Suppressor macrophage (primary cell): ENCODE data around the gene GPATCH11.
A peak's percentile ranks its signal among the peaks of the same experiment; 100 is the strongest.

Source experiments
- DNase-seq, 4 experiments: peaks; one replicate each; pipeline ENCODE4 v3.0.0-alpha.2; 2020 to 2022
- total RNA-seq, 17 experiments: gene quantifications; one replicate each; lab custom pipeline; 2026; ENCODE audit warnings: mixed read lengths in 6 of 17, inconsistent platforms in 3 of 17; lab: John Stamatoyannopoulos, UW

GPATCH11 gene
- 3.6 to 36.4 (median 23.5) reads per million in 17 experiments for total RNA-seq

DNA sequence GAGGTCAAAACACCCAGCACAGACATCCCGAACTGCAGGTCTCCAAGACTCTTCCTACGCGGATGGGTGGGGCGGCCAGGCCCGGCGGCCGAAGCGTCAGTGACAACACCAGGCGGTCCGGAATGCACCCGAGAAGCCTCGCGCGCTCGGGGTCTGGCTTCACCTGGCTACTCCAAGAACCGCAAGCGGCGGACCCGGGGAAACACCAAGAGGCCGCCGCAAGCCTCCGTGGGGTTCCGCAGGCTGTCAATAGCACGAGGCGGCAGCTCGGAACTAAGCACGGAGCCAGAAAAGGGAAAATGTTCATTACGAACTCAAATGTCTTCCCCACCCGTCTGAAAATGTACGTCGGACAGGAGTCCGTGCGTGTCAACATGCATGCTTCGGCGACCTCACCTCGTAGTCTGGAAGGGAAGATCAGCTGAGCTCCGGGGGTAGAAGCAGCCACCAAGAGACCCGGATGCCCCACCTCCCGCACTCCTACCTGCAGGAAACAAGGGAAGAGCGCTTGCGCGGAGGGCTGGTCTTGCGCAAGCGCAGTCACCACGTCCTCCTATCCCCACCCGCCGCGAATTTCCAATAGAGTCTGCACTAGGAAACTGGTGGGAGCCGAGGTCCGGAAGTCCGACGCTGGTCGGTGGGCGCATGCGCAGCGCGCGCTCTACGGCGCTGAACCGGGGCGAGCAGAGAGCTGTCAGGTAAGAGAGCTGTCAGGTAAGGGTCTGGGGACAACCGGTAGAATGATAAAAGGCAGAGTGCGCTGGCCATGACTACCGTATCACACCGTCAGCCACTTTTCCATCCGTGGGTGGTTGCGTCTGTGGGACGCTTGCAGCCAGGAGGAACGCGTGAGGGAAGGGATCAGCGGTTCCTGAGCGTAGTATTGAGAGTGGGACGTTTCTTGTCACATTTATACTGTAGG lies at the start of gene GPATCH11, which contains the start of gene HEATR5B:
GPATCH11 (plus strand) TSS at position 646 of the 922 bp plus-strand sequence. CDS start 3,864 bp downstream, outside the sequence.
HEATR5B (minus strand) TSS at position 500 of the 922 bp plus-strand sequence. CDS start 958 bp downstream, outside the sequence.
- peak; percentile 96 to 98 (median 98) for DNase-seq

GRCh38 chr2:37037771-37038170 lies 46.5 kb upstream of the GPATCH11 start:
- DNase-seq, result peak in 1 of 4 experiments; percentile 7

- DNase-seq, result no peak
These were observed 44.7 kb upstream of the GPATCH11 start for GRCh38 chr2:37039580-37039979.

DNA sequence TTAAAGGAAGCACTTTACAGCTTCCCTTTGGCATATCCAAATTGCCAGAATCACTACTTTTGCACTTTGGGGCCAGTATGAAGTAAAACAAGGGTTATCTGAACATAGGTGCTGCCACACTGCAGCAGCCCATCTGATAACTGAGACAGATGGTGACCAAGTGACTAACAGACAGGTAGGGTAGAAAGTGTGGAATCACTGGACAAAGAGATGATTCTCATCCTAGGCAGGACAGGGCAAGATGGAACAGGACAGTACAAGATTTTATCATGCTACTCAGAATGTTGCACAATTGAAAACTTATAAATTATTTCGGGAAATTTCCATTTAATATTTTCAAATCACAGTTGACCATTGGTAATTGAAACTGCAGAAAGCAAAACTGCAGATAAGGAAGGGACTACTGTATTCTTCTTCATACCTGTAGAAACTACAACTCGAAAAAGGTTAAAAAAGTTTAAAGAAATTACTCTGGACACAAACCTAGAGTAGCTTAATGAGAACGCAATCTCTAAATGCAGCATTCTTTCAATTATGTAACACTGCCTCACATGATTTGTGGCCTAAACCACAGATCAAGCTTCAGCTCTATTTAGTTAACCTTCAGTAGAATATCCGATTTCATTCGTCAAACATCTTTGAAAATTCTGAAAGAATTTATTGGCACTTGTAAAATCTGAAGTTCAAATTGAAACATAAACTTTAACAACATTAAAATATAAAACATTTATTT lies 31.6 kb upstream of the GPATCH11 start:
- DNase-seq, result peak in 1 of 4 experiments; percentile 12

- DNase-seq, result no peak
These were observed 24.5 kb upstream of the GPATCH11 start for GRCh38 chr2:37059841-37060240.

DNA sequence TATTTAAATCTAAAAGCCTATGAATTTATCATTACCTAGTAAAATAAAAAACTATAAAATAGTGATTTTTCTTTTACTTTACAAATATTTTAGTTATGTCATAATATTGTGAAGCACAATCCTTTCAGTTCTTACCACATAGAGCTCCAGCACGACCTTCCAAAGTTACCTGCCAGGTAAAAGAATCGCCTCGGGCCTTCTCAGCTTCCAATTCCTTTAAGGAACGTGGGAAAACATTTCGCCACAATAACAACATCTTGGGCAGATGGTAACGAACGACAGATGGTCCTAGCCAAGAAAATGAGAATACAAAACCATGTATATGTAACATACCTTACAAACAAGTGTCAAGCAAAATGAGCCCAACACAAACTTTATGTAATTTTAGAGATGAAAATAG lies 23.9 kb upstream of the GPATCH11 start:
- DNase-seq, result no peak

DNA sequence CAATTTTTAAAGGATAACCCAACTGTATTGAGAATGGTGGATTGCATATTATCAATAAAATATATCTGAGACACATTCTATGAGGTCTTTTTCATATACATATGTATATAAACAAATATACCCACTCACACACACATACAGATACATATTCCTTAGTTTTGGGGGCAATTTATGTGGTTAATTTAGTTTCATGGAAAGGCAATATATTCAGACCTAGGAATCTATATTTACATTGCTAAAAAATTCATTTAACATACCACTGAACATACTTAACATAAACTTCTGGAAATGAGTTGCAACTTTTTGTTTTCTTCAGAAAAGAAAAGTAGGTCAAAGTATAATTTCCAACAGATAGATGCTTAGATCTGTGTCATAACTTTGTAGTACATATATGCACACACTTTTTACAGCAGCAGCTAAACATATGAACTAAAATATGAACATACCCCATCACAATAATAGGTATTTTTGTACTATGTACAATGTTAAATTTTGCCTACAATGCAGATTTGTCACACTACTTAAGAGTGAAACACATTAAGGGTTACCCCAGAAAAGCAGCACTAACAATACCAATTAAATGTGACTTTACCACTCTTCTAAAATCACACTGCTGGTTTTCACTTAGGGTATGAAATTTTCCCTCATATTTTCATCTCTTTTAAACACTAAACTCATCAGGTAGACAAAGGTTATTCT lies 23.2 kb upstream of the GPATCH11 start:
- no peak for DNase-seq

- DNase-seq, result no peak
These were observed 22.5 kb upstream of the GPATCH11 start for GRCh38 chr2:37061776-37062175.

GRCh38 chr2:37068686-37069085 lies 15.6 kb upstream of the GPATCH11 start:
- DNase-seq, result no peak

DNA sequence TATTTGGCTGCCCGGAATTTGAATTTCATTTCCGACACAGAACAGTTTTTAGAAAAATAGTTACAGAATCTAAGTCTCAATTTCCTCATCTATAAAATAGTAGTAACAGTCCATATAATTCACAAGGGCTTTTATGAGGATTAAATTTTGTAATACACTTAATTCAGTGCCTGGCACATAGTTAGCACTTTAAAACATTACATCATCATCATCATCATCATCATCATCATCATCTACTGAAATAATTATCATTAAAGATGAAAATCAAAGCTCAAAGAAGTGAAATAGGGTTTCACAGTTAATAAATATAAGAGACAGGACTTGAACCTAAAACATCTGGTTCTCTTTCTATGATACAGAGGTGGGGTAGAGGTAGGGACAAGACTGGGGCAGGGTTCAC lies 13.4 kb upstream of the GPATCH11 start:
- DNase-seq, result no peak

- peak in 3 of 4 experiments; percentile 5 to 79 (median 49) for DNase-seq
These were observed 4.1 kb upstream of the GPATCH11 start for GRCh38 chr2:37080266-37080665.

GRCh38 chr2:37080689-37081088 lies 3.6 kb upstream of the GPATCH11 start:
- peak in 3 of 4 experiments; percentile 30 to 41 (median 33) for DNase-seq

DNA sequence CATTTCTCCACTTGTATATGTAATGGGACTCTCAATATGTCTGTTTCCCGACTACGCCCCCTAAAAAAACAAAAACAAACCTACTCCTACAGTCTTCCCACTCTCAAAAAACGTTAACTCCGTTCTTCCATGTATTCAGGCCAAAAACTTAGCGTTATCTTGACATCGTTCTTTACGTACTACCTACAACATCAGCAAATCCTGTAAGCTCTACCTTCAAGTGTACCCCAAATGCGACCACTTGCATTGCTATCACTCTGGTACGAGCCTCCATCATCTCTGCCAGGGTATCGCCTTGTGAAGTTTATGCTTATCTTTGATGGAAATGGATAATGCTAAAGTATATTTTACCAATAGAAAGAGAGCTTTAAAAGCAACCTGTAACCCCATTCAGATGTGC lies 479 bp downstream of the GPATCH11 start:
- no peak for DNase-seq

- DNase-seq, result peak; percentile 4 to 57 (median 24)
These were observed 1.4 kb downstream of the GPATCH11 start for GRCh38 chr2:37085731-37086147.

DNA sequence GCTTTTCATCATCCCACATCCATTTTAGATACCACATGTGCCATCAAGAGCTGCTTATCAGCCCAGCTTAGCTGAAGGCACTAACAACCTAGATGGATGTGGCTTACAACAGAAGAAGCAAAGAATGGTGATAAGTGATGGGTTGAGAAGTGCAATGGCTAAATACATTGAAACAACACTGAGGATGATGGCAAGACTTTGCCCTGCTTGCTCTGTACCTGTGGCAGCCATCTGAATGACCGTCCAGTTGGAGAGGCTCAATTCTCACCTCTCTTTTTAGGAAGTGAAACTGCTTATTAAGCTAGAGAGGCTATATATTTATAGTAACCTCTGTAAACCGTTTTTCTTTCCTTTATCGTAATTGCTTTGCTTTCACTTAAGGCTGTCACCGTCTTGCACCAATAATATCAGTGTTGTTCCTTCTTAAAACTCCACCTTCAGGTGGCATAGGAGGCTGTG lies 5.7 kb downstream of the GPATCH11 start:
- peak in 2 of 4 experiments; percentile 25 to 27 for DNase-seq

GRCh38 chr2:37091873-37092272 lies 7.6 kb downstream of the GPATCH11 start:
- DNase-seq, result no peak

DNA sequence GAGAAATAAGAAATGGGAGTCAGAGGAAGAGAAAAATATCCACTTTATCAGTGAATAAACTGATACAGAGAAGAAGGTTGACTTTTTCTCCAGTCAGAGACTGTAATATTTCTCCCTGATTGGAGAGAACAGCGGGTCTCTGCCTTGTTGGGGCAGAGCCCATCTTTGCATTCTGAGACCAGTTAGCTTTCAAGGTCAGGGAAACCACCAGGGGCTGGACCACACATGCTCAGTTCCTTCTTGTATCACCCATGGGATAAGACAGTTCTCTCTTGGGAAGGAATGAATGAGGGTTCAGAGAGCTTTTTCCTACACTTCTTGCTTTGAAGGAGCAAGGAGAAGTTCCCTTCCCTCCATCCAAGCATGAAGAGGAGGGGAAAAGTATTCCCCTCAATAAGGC lies 12.2 kb downstream of the GPATCH11 start:
- DNase-seq, result no peak

GRCh38 chr2:37098416-37099118 lies 14.2 kb downstream of the GPATCH11 start:
- no peak for DNase-seq

DNA sequence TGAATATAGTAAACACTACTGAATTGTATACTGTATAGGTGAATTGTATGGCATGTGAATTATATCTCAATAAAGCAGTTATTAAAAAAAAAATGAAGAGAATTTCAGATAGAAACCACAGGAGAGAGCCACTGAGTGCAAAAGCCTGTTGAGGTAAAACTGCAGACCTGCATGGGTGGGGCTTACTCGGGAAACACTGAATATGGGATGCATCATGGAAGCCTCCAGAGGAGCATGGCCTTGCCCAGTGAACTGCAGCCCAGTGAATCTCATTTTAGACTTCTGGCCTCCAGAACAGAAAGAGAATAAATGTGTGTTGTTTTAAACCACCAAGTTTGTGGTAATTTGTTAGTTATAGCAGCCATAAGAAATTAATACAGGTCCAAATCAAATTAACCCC lies 15.7 kb downstream of the GPATCH11 start:
- no peak for DNase-seq

- no peak for DNase-seq
These were observed 18.3 kb downstream of the GPATCH11 start for GRCh38 chr2:37102588-37102987.

DNA sequence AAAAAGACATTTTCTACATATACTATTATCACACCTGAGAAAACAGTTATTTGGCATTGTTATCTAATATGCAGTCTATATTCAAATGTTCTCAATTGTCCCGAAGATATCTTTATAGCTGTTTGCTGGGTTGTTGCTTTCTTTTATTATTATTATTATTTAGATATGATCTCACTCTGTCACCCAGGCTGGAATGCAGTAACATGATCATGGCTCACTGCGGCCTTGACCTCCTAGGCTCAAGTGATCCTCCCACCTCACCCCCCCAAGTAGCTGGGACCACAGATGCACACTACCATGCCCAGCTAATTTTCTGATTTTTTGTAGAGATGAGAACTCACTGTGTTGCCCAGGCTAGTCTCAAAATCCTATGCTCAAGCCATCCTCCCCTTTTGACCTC lies 19.9 kb downstream of the GPATCH11 start:
- no peak for DNase-seq

- no peak for DNase-seq
These were observed 20.8 kb downstream of the GPATCH11 start for GRCh38 chr2:37105150-37105549.
